ENCODE results near the gene REPS1.
"Not testable (repeated sequence)": the region's sequence is repeated elsewhere in the genome, so short reads cannot be mapped to it uniquely, and the experiment has no call there.

The REPS1 gene

DNA sequence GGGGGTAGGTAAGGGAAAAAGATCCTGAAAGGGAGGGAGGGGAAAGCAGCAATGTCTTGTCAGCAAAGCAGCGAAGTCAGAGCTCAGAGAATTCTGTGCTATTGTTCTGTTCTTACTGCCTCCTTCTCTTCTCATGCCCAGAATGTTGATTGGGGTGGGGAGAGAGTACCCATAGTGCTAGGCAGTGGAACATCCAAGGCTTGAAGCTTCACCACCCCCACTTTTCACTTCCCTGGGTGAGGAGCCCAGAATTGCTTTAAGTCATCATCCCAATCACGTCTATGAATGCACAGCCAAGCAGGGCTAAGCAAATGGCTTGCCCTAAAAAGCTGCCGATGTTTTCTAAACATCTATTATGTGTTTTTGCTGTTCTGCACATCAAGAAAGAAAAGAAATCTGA, 16.5 kb downstream of the REPS1 start:
- DNase-seq (ENCODE audit: low read depth): no peak

GRCh38 chr6:138970856-138971425, 17.1 kb downstream of the REPS1 start:
- DNase-seq (ENCODE audit: low read depth): no peak

- DNase-seq (ENCODE audit: low read depth): no peak
Observed at GRCh38 chr6:138970159-138970558, 17.9 kb downstream of the REPS1 start.

DNA sequence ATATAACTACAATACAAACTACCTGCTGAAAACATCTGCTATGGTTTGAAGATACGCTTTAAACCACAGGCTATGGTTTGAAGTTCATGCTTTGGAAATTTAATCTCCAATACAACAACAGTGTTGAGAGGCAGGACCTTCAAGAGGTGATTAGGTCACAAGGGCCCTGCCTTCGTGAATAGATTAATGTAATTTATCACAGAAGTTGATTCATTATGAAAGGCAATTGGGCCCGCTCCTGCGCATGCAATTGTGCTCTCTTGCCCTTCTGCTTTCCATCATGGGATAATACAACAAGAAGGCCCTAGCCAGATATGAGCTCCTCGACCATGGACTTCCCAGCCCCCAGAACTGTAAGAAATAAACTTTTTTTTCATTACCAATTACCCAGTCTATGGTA, 21.2 kb downstream of the REPS1 start:
- DNase-seq (ENCODE audit: low read depth): no peak

GRCh38 chr6:138965971-138966370, 22.1 kb downstream of the REPS1 start:
- no peak for DNase-seq (ENCODE audit: low read depth)

DNA sequence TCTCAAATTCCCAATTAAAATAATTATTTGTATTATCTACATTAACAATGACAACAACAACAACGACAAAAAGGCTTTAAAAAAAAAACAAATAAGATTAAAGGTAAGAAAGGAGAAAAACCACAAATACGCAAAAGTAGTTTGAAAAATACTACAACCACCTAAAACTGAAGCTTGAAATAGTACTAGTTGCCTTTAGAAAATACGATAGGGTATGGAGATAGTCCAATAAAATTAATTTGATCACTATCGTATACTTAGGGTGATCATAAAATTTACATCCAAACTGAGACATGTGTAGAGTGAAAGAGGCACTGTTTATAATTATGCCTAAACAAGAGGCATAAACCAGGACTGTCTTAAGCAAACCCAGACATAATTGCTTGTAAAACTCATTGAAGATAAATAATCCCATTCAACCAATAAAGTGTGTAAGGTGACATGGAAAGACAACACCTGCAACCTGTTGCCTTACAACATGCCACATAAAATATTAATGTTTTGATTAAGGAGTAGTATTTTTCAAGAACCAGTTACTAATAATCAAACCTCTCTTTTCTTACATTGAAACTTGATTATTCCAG, 22.7 kb downstream of the REPS1 start:
- DNase-seq (ENCODE audit: low read depth): no peak

GRCh38 chr6:138964012-138964411, 24.0 kb downstream of the REPS1 start:
- DNase-seq (ENCODE audit: low read depth): no peak

DNA sequence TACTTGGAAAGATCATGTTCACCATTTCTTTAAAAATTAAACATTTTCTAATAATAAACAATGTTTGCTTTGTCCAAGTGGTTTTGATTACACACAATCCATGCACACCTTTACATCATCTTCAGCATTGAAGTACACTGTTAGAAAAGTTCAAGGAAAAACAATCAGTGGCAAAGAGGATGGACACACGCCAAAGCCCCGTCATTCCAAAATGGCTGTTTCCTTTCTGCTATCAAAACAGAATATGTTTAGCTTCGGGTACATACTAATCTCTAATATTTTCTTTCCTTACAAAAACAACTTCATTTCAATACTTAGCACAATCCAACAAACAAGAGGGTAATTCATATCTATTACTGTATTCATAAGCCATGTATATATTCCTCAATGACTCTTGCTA, 24.5 kb downstream of the REPS1 start:
- no peak for DNase-seq (ENCODE audit: low read depth)

GRCh38 chr6:138963119-138963518, 24.9 kb downstream of the REPS1 start:
- no peak for DNase-seq (ENCODE audit: low read depth)

DNA sequence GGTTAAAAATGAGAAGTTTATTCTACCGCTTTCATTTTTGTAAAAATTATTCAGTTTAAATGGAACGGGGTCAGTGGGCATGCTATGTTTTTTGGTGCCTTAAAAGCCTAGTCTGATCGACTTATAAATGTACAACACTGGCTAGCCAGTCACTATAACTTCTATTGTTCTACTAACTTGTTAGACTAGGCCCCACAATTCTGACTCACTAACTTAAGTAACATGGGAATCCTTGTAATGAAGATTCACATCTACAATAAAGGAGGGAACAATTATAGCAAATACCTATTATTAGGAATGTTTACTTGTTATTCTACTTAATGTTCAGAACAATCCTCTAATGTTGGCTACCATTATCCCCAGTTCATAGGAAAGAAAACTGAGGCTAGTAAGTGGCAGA, 28.5 kb downstream of the REPS1 start:
- no peak for DNase-seq (ENCODE audit: low read depth)

DNA sequence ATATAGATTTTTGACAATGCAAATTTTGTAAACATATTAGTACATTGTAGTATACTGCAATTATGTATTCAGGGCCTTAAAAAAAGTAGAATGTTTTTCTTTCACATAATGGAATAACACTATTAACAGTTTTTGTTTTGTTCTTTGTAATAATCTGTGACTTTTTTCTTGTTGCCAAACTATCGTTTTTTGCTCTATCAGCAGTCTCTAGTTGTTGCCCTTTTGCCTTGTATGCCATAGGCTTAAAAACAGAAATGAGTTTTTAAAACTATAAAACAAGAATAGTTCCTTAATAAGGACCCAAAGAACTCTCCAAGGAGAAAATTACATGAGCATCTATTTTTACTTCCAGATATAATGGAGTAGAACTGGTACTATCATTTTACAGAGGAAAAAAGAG, 29.5 kb downstream of the REPS1 start:
- no peak for DNase-seq (ENCODE audit: low read depth)

DNA sequence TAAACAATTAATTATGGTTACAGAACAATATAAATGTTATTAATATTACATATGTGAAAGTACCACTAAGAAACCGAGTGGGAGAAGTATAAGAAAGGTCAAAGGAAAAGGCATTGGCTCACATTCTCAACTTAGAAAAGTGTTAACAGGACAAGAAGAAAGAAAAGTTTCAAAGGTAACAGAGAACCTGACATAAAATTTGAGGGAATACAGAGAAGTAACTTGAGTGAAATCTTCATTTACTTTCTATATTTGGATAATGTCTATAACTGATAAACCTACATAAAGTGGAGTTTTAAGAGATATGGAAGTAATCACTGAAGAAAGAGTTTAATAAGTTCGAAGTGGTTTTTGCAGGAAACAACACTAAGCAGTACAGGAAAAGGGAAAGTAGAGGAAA, 30.1 kb downstream of the REPS1 start:
- no peak for DNase-seq (ENCODE audit: low read depth)

DNA sequence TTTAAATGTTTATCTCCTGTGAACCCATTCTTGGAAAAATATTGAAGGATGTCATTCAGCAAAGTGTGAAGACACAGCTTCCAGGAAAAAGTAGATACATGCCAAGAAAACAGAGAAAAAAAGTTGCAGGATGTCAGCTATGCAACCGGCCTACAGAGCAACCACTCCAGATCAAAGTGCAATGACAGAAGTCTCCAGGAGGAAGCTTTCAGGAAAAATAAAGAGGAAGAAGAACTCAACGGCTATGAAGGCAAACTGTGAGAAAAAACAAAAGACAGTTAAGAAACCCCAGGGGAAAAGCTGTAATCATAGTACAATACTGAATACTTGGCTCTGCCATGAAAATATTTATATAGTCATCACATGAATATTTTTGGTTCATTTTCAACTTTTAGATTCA, 30.6 kb downstream of the REPS1 start:
- DNase-seq (ENCODE audit: low read depth): no peak

DNA sequence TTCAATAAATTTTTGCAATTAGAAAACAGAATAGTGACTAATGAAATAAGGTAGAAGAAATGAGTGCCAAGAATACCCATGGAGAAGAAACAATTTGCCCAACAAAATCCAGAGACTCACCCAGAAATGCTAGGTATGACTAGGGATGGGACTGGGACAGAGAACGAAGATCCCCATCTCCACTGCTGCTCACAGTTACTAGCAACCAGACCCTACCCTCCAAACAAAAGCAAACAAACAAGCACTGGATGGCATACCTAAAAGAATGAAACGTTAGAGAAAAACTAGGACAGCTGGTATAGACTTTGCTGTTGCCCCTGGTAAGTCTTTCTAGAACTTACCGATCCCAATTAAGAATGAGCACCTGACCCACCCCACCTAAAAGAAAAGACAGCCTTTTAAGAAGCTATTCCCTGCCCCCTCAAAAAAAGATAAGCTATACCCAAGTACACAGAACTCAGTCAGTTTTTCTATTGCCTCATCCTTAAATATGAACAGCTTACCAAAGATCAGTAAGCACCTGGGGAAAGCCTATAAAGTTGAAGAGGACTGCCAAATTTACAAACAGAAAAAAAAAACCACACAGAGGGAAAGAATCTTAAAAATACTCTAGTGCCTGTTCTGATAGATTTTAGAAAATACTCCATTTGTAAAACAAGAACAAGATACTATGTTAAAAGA, 31.7 kb downstream of the REPS1 start:
- DNase-seq (ENCODE audit: low read depth): no peak

DNA sequence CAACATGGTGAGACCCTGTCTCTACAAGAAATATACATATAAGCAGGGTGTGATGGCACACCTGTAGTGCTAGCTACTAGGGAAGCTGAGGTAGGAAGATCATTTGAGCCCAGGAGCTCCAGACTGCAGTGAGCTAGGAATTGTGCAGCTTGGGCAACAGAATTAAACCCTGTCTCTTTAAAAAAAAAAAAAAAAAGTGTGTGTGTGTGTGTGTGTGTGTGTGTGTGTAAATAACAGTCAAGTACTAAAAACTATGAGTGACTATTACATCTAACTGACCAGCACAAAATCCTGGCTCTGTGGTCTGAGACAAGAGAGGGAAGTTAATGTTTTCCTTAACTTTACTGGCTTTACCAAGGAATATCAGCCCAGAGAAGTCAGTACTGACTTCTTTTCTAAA, 32.8 kb downstream of the REPS1 start:
- DNase-seq (ENCODE audit: low read depth): no peak

DNA sequence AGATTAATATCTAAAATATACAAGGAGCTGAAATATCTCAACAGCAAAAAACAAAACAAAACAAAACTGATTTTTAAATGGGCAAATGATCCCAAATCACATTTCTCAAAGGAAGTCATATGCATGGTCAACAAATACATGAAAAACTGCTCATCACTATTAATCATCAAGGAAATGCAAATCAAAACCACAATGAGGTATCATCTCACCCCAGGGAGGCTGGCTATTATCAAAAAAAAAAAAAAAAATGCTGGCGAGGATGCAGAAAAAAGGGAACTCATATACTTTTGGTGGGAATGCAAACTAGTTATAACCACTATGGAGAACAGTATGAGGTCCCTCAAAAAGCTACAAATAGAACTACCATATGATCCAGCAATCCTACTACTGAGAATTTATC, 34.6 kb downstream of the REPS1 start:
- no peak for DNase-seq (ENCODE audit: low read depth)

GRCh38 chr6:138948546-138949179, 39.4 kb downstream of the REPS1 start:
- DNase-seq (ENCODE audit: low read depth): no peak

DNA sequence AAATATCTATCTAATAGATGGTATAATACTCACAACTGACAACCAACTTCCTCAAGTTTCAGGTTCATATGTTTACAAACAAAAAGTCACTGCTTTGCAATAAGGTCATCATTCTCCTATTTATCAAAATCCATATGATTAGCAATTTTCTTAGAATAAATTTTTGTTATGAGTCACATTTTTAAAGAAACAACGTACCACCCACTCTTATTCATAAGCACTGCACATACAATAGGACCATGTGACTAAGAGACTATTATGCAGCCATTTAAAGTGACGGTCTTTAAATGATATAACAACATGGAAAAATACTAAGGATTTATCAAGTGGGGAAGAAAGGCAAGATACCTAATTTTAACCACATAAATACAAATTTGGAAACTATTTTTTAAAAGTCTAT, 40.0 kb downstream of the REPS1 start:
- no peak for DNase-seq (ENCODE audit: low read depth)

- DNase-seq (ENCODE audit: low read depth): no peak
Observed at GRCh38 chr6:138945354-138945753, 42.7 kb downstream of the REPS1 start.

DNA sequence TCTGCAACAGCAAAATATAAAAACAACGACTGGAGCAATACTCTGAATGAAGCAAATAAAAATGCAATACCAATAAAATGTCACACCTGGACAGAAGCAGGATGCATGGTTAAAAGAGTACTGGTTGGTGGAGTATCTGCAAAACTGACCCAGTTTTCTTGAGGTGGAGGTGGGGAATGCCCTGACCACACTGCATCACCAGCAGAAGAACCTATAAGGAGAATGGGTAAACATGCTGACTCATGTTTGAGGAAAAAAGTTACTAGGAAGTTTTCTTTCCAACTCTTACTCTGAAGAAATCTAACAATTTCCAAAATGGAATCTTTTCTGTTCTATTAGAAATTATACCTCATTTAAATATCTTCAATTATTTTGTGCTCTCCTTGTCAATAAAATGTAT, 43.6 kb downstream of the REPS1 start:
- no peak for DNase-seq (ENCODE audit: low read depth)

- DNase-seq (ENCODE audit: low read depth): no peak
Observed at GRCh38 chr6:138943089-138943625, 44.9 kb downstream of the REPS1 start.

GRCh38 chr6:138936873-138937272, 51.2 kb downstream of the REPS1 start:
- not testable (repeated sequence) for DNase-seq (ENCODE audit: low read depth)

DNA sequence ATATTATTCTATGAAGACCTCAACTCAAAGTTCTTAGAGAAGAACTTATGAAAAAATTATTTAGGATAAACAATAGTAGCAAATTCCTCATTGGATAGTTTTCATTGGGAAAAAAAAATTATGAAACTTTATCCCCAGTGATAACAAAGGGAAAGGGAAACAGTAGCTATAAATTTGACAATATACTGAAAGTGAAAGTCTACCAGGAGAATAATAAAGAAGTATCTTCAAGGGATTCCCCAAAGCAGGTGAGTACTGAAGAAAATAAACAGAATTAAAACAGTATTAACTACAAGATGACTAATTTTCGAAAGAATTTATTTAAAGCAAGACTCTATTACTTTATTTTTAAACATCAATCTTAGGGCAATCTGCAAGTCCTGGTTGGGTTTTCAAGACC, 56.4 kb downstream of the REPS1 start:
- no peak for DNase-seq (ENCODE audit: low read depth)
